ENCODE data around the gene PLA2R1.

DNA sequence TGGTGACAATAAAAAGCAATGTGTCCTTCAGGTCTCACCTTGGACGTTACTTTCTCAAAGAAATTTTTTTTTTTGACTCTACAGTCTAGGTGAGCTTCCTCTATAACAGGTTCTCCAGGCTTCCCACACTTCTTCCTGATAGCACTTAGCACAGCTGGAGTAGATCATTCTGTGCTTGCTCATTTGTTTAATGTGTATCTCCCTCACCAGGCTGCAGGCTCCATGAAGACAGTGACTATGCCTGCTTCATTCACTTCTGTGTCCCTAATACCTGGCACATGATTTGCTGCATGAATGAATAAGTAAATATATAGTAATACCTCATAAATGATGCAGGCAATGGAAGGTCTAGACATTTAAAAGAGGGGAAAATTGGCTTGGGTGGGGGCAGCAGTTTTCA is 154.5 kb downstream of the PLA2R1 start:
- TF ChIP-seq TP53 (CRISPR knock-in tag; IDR thresholded peaks at IDR 0.05) = no peak
- no peak for TF ChIP-seq CREB1 (CRISPR knock-in tag; IDR thresholded peaks at IDR 0.05)
- TF ChIP-seq, protein P1, sequence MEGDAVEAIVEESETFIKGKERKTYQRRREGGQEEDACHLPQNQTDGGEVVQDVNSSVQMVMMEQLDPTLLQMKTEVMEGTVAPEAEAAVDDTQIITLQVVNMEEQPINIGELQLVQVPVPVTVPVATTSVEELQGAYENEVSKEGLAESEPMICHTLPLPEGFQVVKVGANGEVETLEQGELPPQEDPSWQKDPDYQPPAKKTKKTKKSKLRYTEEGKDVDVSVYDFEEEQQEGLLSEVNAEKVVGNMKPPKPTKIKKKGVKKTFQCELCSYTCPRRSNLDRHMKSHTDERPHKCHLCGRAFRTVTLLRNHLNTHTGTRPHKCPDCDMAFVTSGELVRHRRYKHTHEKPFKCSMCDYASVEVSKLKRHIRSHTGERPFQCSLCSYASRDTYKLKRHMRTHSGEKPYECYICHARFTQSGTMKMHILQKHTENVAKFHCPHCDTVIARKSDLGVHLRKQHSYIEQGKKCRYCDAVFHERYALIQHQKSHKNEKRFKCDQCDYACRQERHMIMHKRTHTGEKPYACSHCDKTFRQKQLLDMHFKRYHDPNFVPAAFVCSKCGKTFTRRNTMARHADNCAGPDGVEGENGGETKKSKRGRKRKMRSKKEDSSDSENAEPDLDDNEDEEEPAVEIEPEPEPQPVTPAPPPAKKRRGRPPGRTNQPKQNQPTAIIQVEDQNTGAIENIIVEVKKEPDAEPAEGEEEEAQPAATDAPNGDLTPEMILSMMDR (IDR thresholded peaks at IDR 0.05) = no peak
- TF ChIP-seq, protein P2, sequence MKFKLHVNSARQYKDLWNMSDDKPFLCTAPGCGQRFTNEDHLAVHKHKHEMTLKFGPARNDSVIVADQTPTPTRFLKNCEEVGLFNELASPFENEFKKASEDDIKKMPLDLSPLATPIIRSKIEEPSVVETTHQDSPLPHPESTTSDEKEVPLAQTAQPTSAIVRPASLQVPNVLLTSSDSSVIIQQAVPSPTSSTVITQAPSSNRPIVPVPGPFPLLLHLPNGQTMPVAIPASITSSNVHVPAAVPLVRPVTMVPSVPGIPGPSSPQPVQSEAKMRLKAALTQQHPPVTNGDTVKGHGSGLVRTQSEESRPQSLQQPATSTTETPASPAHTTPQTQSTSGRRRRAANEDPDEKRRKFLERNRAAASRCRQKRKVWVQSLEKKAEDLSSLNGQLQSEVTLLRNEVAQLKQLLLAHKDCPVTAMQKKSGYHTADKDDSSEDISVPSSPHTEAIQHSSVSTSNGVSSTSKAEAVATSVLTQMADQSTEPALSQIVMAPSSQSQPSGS (CRISPR knock-in tag; IDR thresholded peaks at IDR 0.05; ENCODE audit: borderline replicate concordance, low read depth) = no peak
- TF ChIP-seq KAT7 (CRISPR knock-in tag; IDR thresholded peaks at IDR 0.05; ENCODE audit: borderline replicate concordance) = no peak
- TF ChIP-seq SMAD3 (CRISPR knock-in tag; IDR thresholded peaks at IDR 0.05; ENCODE audit: borderline replicate concordance) = no peak
- TF ChIP-seq, protein P3, sequence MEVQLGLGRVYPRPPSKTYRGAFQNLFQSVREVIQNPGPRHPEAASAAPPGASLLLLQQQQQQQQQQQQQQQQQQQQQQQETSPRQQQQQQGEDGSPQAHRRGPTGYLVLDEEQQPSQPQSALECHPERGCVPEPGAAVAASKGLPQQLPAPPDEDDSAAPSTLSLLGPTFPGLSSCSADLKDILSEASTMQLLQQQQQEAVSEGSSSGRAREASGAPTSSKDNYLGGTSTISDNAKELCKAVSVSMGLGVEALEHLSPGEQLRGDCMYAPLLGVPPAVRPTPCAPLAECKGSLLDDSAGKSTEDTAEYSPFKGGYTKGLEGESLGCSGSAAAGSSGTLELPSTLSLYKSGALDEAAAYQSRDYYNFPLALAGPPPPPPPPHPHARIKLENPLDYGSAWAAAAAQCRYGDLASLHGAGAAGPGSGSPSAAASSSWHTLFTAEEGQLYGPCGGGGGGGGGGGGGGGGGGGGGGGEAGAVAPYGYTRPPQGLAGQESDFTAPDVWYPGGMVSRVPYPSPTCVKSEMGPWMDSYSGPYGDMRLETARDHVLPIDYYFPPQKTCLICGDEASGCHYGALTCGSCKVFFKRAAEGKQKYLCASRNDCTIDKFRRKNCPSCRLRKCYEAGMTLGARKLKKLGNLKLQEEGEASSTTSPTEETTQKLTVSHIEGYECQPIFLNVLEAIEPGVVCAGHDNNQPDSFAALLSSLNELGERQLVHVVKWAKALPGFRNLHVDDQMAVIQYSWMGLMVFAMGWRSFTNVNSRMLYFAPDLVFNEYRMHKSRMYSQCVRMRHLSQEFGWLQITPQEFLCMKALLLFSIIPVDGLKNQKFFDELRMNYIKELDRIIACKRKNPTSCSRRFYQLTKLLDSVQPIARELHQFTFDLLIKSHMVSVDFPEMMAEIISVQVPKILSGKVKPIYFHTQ (CRISPR knock-in tag; IDR thresholded peaks at IDR 0.05) = no peak
- no peak for TF ChIP-seq JAZF1 (CRISPR knock-in tag; IDR thresholded peaks at IDR 0.05)

Data from WTC11 (cell line).